PC-9 (cell line): ENCODE measurements around the gene AGTR2.

Experiments
- CTCF ChIP-seq: fragments of 200-600 bp; sonication (generic); conservative IDR thresholded peaks from 2 replicates; pipeline ENCODE4 v1.6.1; 2017; ENCODE audit warnings: mixed run types, antibody characterized with exemption, mild to moderate bottlenecking, moderate library complexity
- EZH2 ChIP-seq: fragments of 200-600 bp; sonication (generic); IDR thresholded peaks from 2 replicates; pipeline ENCODE4 v1.8.0; 2017; ENCODE audit warnings: antibody characterized with exemption, low read depth

- no peak for TF ChIP-seq CTCF
- no peak for TF ChIP-seq EZH2
Measured at GRCh38 chrX:116172976-116173375, 2.4 kb downstream of the AGTR2 start.
